Stimulated activated CD8-positive, alpha-beta memory T cell treated with anti-CD3 and anti-CD28 coated beads, Interleukin-12 subunit alpha, Interleukin-12 subunit beta, amount 100 ng/mL, for 4 hours (primary cell): ENCODE results near the gene LARGE1.

ENCODE experiments used
- DNase-seq: peaks from one replicate; pipeline ENCODE4 v3.0.0-alpha.2; 2020; ENCODE audit warnings: low read depth

Gene LARGE1

DNA sequence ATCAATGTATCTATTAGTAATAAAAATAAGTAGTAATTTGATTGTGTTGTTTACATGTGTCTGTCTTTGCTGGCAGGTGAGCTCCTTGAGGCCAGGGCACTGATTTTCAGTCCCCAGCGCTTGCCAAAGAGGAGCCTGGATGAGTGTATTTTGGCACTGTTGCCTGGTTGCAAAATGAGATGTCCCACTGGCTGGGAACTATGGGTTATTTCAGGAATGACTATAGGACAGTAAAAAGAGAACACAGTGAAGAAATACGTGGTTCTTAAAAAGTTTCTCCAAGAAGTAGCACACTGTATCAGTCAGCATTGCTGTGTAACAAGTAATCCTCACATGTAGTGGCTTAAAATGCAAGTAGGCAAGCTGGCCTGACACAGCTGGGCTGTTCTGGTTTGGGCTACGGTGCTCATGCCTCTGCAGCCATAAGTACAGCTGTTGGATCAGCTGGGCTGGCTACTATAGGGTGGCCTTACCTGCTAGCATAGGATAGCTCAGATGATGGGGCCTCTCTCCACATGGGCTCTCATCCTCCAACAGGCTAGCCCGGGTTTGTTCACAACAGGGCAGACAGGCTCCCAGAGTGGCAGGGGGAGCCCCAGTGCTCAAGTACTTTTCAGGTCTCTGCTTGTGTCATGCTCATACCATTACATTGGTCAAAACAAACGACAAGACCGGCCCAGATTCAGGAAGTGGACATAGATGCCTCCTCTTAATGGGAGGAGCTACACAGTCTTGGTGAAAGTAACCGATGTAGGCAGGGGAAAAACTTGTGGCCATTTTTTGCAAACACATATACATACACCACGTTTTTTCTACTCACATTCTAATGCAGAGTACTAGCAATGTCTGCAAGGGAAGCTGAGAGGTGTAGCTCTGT, 399.1 kb downstream of the LARGE1 start:
- DNase-seq, result no peak

DNA sequence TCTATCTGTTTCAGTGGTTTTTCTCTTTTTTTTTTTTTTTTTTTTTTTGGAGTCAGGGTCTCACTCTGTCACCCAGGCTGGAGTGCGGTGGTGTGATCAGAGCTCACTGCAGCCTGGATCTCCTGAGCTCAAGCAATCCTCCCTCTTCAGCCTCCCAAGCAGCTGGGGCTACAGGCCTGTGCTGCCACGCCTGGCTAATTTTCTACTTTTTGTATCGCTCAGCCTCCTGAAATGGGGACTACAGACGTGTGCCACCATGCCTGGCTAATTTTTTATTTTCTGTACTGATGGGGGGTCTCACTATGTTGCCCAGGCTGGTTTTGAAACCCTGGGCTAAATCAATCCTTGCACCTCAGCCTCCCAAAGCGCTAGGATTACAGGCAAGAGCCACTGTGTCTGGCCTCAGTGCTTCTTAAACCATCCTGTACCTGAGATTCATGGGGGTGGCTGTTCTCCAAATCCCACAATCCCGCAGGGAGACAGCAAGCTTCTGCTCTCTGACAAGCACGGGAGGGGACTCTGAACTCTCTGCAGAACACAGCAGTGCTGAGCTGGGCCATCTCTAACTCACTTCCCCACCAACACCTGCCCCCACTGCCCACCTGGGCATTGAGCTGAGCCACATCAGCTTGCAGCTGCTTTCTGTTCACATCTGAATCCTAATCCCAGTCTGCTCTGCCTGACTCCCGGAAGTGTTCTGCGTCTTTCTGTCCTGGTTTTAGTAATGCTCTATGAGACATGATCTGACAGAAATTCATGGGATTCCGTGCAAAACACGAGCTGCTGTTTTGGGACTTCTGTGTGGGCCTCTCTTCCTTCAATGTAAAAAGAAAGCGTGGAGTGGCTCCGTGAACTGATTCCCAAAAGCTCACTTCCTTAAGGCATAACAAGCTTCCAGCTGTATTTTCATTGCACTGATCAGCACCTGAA, 400.0 kb downstream of the LARGE1 start:
- no peak for DNase-seq

DNA sequence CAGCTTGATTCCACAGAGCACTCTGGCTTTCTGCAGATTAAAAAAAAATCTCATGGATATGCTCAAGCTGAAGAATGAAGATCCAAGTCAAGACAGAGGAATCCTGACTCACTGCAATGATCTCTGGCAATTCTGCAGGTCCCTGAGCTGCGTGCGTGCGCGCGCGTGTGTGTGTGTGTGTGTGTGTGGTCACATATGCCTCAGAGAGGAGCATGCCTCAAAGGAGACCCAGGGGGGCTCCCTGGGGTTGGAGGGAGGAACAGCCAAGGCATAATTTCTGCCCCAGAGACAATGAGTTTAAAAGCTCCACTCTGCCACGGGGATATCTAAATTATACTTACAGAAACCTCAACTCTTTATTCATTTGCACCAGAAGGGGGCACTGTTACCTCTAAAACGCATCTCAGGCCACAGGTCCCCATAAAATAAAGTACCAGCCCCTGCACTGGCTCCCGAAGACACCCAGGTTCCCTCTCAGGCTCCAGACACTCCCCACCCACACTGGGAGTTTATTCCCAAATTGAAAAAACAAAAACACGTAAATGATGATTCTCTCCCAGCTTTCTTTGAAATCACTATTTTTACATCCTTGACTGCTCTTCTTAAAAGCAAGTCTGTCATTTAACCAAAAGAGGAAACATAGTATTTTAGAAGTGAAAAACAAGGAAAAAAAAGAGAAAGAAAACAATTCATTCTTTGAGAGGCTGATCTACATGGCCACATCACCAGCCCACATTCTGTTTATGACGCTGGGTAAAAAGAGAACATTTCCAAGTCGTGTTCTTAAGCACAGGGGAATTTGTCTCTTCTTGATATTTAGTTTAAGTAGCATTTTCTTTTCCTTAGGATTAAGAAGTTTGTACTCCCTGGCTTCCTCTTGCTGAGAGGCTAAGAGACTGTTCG, 401.0 kb downstream of the LARGE1 start:
- no peak for DNase-seq

DNA sequence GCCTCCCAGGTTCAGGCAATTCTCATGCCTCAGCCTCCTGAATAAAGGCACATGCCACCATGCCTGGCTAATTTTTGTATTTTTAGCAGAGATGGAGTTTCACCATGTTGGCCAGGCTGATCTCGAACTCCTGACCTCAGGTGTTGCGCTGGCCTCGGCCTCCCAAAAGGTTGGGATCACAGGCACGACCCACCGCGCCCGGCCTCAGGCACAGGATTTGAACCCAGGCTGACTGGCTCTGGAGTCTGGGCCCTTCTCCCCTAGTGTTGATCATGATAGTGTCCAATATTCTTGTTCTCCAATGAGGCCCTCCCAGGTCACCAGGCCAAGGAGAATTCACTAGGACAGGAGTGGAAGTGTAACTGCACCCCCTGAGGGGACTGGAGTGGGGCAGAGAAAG, 401.9 kb downstream of the LARGE1 start:
- DNase-seq, result no peak

DNA sequence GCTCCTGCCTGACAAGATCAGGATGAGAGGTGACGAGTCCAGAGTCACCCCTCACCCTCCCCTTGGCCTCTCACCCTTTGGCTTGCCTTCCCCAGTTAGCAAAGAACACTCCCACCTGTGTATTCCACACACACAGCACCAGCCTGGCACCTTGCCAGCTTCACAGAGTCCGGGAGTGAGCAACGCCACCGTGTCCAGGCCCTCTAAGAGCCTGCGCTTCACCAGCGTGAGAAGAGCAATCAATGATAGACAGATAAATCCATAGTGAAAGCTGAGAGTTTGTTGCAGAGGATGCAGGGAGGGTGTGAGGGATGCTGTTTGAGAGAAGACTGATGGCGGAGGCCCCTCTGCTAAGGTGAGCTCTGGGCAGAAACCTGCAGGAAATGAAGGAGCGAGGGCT, 404.5 kb downstream of the LARGE1 start:
- DNase-seq, result no peak

DNA sequence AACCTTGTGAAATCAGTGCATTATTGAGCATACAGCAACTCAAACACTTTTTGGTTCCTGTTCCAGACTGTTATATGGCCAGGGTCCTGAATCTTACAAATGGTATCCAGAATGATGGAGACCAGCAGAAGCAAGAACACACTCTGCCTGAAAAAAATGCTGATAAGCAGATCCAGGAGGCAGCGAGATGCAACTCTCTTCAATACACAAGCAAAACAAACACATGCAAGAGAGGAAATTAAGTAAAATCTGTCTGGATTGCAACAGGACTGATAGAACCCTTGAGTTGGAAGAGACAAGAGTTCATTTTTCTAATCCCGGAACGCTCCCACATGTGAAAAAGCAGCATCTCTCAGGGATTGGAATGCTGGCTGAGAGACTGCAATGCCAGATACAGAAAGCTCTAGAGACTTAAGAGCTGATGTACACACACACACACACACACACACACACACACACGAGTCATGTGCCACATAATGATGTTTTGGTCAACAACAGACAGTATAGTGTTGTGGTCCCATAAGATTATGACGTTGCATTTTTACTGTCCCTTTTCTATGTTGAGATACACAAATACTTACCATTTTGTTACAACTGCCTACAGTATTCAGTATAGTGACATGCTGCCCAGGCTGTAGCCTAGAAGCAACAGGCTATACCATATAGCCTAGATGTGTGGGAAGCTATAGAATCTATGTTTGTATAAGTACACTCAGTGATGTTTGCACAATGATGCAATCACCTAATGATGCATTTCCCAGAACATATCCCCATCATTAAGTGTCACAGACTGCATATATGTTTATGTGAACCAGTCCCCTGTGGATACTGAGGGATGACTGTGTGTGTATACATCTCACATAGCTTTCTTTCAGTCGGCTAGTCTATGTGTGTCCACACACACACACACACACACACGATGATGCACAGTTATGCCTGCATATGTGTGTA, 406.6 kb downstream of the LARGE1 start:
- DNase-seq, result no peak

DNA sequence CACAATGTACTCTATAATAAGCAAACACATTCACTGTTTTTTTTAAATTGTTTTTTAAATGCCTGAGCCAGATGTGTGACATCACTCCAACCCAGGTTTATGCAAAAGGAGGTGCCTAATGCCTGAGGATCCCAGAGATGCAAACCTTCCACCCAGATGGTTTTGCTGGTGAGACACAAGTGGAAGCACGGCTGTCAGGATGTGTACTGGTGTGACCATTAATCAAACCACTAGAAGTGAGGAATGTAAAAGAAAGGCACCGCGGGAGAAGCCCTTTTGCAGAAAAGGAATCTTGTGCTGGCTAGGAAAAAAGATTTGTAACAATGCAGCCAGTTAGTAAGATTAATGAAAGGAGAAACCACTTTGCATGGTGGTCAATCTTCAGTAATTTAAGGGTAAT, 407.4 kb downstream of the LARGE1 start:
- no peak for DNase-seq

DNA sequence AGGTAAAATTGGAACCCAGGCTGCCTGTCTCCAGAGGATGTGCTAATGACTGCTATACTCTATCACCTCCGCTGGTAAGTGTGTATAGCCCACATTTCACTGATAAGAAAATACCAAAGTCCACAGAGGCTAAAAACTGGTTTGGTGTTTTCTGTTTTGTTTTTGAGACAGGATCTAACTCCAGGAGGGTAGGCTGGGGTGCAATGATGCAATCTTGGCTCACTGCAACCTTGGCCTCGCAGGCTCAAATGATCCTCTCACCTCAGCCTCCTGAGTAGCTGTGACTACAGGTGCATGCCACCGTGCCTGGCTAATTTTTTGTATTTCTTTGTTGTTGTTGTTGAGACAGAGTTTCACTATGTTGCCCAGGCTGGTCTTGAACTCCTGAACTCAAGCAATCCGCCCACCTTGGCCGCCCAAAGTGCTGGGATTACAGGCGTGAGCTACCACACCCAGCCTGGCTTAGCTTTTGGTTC, 409.8 kb downstream of the LARGE1 start:
- no peak for DNase-seq

DNA sequence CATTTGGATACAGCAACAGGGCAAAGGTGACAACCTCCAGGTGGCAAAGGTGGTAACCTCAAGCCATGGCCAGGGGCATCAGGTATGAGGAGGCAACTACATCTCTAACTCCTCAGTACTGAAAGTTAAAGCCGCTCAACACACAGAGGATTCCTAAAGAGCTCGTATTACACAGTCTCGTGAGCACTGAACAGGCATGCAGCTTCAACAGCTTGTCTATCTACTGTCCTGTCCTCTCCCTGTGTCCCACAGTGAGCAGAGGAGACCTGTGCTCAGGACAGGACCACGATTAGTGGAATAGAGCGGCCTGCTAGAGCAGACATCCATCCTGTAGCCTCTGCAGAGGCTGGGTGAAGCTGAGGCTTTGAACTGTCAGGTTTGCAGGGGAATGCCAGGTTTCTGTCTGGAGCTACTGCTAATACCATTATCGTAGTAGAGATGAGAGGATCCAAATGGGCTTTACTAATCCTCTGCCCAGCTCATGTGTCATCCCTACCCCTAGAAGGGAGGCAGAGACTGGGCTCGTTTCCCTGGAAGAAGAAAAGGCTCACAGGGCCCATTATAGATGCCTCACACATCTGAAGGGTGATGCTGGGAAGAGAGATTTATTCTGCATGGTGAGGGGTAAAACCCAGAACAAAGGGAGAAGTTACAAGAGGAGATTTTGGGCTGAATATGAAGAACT, 415.2 kb downstream of the LARGE1 start:
- DNase-seq, result no peak

DNA sequence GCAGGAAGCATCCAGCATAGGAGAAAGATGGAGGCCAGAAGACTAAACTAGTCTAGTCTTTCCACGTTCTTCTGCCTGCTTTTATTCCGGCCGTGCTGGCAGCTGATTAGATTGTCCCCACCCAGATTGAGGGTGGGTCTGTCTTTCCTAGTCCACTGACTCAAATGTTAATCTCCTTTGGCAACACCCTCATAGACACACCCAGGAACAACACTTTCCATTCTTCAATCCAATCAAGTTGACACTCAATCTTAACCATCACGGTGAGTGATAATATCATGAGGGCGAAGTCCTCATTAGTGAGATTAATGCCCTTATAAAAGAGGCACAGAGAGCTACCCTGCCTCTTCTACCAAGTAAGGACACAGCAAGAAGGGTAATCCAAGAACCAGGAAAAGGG, 424.2 kb downstream of the LARGE1 start:
- no peak for DNase-seq

DNA sequence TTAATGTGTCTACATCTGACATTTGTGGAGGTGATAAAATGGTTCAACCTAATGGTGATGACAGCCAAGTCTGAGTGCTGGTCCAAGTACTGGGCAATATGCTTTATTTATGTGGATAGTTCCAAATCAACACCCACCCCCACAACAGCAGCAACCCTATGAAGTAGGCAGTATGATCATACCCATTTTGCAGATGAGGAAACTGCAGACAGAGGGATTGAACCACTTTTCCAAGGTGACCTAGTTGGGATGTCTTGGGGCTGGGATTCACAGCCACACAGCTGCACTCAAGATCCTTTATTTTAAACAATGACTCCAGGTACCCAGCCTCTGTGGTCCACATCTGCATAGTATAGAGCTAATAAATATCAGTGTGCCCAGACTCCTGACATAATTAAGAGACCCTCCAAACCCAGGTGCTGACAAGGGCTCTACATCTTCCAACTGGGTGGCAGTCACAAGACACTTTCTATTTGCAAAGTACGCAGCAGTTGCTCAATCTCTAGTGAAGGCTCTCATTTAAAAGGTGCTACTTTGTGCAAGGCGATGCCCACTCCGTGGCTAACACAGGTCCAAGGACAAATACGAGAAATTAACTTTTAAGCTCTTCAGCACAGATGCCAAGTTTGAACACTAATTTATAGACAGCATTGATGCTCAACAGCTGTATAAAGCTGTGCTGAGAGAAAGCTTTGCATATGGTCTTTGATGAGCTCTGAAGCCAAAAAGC, 426.6 kb downstream of the LARGE1 start:
- DNase-seq, result no peak

DNA sequence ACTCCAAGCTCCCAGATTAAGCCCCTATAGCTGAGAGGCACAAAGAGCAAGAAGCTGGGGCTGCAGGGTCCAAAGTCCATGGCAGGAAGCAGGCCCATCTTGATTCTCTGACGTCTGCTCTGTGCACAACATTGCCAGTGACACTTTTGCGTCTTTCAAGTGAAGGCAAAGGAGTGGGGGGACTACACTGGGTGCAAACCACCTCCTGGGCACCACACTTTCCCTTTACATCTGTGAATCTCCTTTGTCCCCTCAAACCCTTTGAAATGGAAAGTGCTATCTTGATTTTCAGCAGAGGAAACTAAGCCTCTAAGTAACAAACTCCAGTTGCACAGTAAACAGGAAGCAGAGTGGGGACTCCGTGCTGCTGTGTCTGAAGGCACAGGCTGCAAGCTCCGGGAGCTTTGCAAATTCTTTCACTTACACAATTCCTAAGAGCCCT, 428.0 kb downstream of the LARGE1 start:
- DNase-seq, result no peak

DNA sequence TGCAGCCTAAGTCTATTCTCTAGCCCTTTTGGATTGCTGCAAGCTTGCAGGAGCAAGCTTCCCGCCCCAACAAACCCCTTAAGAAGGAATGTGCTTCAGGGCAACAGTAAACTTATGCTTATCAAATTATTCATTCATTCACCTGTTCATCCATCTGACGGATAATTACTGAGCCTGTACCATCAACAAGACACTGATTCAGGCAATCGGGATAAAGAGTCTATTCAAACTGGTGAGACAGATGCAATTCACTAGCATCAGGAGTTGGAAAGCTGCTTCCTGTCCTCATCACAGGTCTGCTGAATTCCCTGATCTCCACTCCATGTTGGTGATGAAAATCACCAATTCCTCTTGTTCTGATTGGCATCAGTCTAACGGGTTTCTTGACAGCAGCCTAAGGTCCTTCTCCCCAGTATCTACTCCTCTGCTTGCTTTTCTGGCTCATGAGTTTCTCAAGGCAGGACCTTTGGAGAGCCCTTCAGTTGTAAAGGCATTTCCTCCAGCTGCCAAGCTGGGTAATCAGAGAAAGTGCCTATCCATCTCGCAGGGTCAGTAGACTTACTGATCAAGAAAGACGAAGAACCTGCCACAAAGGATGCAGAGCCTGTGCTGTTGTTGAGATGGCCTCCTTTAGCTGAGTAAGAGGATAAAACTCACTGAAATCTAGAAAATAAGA, 433.1 kb downstream of the LARGE1 start:
- no peak for DNase-seq

DNA sequence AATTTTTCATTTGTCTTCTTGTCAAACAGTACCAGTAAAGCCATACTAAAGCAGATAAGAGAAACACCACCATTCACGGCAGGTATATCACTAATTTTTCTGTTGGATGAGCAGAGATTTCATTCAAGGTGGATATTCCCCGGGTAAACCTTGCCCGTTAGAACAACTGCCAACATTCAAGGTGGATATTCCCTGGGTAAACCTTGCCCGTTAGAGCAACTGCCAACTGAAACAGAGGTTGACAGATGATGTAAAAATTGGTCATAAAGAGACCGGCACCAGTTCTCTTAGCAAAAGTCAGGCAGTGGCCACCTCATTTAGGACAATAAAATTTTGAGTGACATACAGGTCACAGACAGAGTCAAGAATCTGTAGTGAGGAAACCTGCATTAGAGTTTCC, 438.7 kb downstream of the LARGE1 start:
- no peak for DNase-seq

DNA sequence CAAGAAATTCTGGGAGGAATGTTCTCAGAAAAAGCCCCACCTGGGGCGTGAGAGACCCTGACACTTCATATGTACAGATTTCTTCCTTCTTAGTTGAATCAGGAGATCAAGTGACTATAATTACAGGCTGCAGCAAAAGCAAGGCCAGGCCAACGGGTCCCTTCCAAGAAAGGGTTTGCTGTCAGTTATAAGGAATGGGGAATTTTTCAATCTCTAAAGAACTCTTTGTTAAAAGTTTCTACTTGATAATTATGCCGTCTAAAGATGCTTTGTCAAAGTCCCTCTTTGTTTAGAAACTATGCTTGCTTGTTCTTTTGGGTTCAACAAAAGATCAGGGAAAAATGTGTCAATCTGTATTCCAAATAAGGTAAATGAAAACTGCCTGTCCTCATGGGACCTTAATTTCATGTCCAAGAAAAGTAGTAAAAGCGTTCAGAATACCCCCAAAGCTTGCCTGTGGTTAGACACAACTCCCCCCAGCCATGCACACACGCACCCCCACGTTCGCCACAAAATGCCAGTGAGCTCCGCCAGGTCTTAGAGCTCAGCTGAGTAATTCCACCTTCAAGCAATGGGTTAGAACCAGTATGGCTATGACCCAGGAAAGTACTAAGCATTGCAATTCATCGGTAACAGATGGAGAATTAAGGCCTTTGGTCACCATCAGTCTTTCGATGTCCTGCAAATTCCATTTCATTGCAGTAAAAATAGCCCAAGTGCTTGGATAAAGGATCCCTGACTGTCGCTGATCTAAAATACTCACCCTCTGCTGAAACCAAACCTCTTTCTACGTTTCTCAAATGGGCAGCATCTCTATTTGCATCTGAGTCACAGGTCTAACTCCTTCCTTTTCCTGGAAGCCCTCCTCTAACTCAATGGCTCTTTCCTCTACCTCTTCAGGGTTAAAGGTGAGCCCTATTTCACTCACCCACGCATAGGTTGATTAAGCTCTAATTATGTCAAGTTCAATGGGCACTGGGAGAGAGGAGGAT, 442.9 kb downstream of the LARGE1 start:
- DNase-seq, result no peak

DNA sequence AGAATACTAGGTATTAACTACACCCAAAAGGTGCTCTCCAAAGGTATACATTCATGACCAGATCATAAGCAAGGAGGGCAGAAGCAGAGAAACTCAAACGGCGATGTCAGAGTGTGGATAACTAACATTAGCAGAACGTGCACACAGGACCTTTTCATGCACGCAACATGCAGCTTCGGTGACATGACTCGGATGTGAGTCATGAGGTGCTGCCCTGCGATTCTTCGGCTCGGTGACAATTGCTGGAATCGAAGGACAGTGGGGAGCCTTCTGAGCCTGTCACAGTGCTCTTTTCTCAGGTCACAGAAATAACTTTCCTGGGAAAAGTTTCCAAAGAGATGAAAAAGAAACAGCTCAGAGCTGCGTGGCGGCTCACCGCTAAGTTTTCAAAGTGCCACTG, 443.6 kb downstream of the LARGE1 start:
- DNase-seq, result no peak

DNA sequence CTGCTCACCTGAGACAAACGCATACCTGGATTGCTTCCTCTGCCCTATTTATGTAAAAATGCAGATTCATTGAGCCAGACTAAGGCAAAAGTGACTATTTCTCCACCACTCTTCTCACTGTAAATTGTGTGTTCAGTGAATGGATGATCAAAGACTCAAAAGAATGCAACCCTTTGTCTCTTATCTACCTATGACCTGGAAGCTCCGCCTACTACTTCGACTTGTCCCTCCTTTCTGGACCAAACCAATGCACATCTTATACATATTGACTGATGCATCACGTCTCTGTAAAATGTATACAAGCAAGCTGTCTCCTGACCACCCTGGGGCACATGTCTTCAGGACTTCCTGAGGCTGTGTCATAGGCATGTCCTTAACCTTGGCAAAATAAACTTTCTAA, 444.1 kb downstream of the LARGE1 start:
- DNase-seq, result no peak

DNA sequence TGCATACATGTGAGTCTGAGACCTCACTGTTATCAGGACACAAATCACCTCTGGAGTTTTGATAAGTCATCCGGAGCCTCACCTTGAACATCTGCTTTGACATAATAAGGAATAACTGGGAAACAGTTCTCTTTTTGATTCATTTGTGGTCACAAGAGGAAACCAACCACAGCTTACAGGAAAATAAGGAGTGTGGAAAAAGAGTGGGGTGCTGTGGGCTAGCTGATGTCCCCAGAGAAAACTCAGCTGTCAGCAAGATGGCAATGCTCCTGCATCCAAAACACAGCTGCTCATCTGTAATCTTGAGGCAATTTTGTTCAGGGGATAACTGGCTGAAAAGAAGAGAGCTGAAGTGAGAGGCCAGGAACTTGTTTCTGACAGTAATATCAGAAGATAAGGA, 445.7 kb downstream of the LARGE1 start:
- DNase-seq, result no peak
